Activated T-cell treated with anti-CD3 and anti-CD28 coated beads, Interleukin-2, amount 50 U/mL, for 72 hours (primary cell): Measurements from ENCODE around the gene SPRED3. TPM values are rescaled to one million over a fixed set of nuclear protein-coding genes. Genes with fewer than 3 reads are reported as not detected.
"Not testable (repeated sequence)": the region's sequence is repeated elsewhere in the genome, so short reads cannot be mapped to it uniquely, and the experiment has no call there.

Source experiments
- ATAC-seq, 2 donors: fragments of 150-1000 bp; cut with Tn5 transposase; replicated peaks in 1 of 2; 2 replicates each; pipeline ENCODE4 v1.10.0; 2021; ENCODE audit warnings: moderate library complexity in 2 of 2, mild to moderate bottlenecking in 1 of 2
- DNase-seq, 2 donors: peaks; one replicate each; pipeline ENCODE4 v3.0.0; 2021 to 2022; ENCODE audit warnings: mixed read lengths in 1 of 2
- H3K27ac Mint-ChIP-seq: one replicate; pipeline ENCODE4 v1.8.0; 2022; ENCODE audit warnings: mild to moderate bottlenecking, moderate library complexity, mixed read lengths
- H3K27me3 Mint-ChIP-seq: one replicate; pipeline ENCODE4 v1.8.0; 2022; ENCODE audit warnings: low read depth, mixed read lengths
- H3K36me3 Mint-ChIP-seq, 2 donors: one replicate each; pipeline ENCODE4 v1.8.0; 2022; ENCODE audit warnings: mixed read lengths in 2 of 2, mild to moderate bottlenecking in 1 of 2; ENCODE audit not compliant: insufficient read depth in 2 of 2
- H3K4me1 Mint-ChIP-seq: one replicate; pipeline ENCODE4 v1.8.0; 2022; ENCODE audit warnings: low read depth, mixed read lengths
- H3K4me3 Mint-ChIP-seq, 2 donors: one replicate each; pipeline ENCODE4 v1.8.0; 2022; ENCODE audit warnings: mild to moderate bottlenecking in 2 of 2, mixed read lengths in 2 of 2, moderate library complexity in 2 of 2
- H3K9me3 Mint-ChIP-seq, 2 donors: one replicate each; pipeline ENCODE4 v1.8.0; 2022; ENCODE audit warnings: mixed read lengths in 2 of 2
- total RNA-seq, 2 donors: library from RNA; stranded (reverse); gene quantifications; one replicate each; pipeline ENCODE4 v1.2.3, GENCODE V29; 2022

SPRED3 gene, protein sequence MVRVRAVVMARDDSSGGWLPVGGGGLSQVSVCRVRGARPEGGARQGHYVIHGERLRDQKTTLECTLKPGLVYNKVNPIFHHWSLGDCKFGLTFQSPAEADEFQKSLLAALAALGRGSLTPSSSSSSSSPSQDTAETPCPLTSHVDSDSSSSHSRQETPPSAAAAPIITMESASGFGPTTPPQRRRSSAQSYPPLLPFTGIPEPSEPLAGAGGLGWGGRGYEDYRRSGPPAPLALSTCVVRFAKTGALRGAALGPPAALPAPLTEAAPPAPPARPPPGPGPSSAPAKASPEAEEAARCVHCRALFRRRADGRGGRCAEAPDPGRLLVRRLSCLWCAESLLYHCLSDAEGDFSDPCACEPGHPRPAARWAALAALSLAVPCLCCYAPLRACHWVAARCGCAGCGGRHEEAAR
- 1 to 10 TPM; 1.7 to 4.2 TPM for total RNA-seq

DNA sequence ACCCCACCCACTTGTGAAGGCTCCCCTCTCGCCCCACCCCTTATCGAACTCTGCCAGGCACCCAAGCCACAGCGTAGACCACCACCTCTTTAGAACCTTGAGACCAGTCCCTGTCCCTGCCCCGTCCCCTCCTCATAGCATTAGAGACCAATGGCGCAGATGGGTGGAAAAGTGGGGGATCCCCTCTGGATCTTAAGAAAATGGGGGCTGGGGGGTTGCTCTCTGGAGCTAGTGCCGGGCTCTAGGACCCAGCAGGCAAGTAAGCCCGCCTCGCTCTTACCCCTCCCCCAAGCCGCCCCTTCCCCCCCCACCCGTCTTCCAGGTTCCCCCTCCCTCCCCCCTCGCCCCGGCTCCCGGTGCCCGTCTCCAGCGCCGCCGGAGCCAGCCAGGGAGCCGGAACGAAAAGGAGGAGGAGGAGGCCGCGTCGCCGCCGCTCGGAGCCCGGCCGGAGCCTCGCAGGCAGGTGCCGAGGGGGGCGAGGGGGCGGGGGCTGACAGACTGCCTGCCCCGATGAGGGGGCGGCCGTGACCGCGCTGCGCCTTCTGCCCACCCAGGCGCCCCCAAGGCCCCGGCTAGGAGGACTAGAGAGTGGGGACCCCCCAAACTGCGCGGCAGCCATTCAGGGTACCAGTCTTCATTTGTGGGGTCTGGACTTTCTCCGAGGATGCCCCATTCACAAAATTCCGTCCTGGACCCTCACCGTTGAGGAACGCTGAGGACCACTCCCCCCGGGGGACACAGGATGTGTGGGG is at the start of gene SPRED3:
SPRED3 (plus strand) TSS at position 349 of the 752 bp plus-strand sequence. CDS start 1,606 bp downstream, outside the sequence.
- Mint-ChIP-seq H3K27me3 (peaks cover 21% of the 10 kb centered on the region), H3K4me3 (peak within 1 kb of the TSS; percentile 96 to 98), H3K9me3 (no peaks in the 10 kb centered on the region), H3K27ac (peak within 1 kb of the TSS; percentile 88), H3K4me1 (peaks cover 23% of the 10 kb centered on the region), H3K36me3 (peaks cover 0 to 6% of the 10 kb centered on the region in 2 donors)
- no peak for DNase-seq
- ATAC-seq = peak in 1 of 2 donors; percentile 3

DNA sequence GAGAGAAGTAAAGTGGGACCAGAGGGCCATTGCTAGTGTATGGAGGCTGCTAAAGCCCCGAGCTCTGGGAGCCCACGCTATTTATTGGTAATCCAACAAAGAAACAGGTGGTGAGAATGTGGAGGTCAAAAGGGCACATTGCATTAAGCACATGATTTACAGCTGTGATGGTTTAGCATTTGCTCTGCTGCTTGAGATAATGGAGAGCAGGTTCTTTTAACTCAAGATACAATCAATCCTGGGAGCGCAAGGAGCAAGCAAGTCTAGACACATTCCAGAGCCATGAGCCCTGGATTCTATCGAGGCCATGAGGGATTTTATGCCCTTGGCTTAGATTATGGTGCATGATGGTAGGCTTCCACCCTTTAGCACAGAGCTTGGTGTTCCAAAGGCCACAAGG is 49.5 kb upstream of the SPRED3 start:
- Mint-ChIP-seq H3K4me1 (peaks cover 12% of the 10 kb centered on the region), H3K4me3 (peak overlapping the region in 1 of 2 donors; percentile 20)
- H3K9me3 Mint-ChIP-seq, H3K36me3 Mint-ChIP-seq, H3K27ac Mint-ChIP-seq, H3K27me3 Mint-ChIP-seq, ATAC-seq, DNase-seq: not testable (repeated sequence)

DNA sequence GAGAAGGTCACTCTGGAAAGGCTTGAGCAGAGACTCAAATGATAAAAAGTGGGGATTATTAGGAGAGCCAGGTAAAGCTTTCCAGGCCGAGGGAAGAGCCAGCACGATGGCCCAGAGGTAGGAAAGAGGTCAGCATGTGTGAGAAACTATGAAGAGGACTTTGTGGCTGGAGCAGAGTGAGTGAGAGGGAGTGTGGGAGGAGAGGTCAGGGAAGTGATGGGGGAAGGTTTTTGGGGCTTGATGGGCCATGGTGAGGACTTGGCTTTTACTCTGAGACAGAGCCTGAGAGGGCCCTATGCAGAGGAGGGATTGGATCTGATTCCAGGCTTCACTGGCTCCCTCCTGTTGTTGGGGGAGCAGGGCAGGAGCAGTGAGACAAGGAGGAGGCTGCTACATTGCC is 47.6 kb upstream of the SPRED3 start:
- peaks cover 12% of the 10 kb centered on the region for H3K4me1 Mint-ChIP-seq
- no peak for ATAC-seq
- no peak overlapping the region for H3K27ac Mint-ChIP-seq
- no peaks in the 10 kb centered on the region for H3K9me3 Mint-ChIP-seq
- no peak for DNase-seq
- H3K4me3 Mint-ChIP-seq = no peak overlapping the region
- H3K27me3 Mint-ChIP-seq = no peaks in the 10 kb centered on the region
- peaks cover 0 to 1% of the 10 kb centered on the region in 2 donors for H3K36me3 Mint-ChIP-seq

DNA sequence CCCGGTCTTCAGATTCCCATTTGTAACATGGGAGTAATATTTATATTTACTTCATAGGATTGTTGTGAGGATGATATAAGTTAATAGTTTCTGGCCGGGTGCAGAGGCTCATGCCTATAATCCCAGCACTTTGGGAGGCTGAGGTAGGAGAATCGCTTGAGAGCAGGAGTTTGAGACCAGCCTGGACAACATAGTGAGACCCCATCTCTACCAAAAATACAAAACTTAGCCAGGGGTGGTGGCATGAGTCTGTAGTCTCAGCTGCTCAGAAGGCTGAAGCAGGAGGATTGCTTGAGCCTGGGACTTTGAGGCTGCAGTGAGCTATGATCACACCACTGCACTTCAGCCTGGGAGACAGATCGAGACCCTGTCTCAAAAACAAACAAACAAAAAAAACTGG is 41.7 kb upstream of the SPRED3 start:
- Mint-ChIP-seq H3K27ac (no peak overlapping the region), H3K4me1 (no peaks in the 10 kb centered on the region), H3K9me3 (no peaks in the 10 kb centered on the region), H3K36me3 (no peaks in the 10 kb centered on the region), H3K4me3 (no peak overlapping the region), H3K27me3 (no peaks in the 10 kb centered on the region)
- ATAC-seq (no peak), DNase-seq (no peak)

DNA sequence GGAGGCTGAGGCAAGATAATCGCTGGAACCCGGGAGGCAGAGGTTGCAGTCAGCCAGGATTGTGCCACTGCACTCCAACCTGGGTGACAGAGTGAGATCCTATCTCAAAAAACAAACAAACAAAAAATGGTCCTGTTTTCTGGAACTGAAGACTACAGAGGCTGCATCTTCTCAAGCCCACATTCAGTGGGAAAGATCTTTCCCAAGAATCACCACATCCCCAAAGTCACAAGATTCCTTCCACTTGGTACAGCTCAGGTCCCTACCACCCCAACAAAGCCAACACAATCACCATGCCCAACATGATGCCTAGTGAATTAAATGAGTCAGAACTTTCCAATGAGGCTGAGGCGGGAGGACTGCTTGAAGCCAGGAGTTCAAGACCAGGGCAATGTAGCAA is 37.6 kb upstream of the SPRED3 start:
- no peak overlapping the region for H3K4me3 Mint-ChIP-seq
- H3K36me3 Mint-ChIP-seq = no peaks in the 10 kb centered on the region

DNA sequence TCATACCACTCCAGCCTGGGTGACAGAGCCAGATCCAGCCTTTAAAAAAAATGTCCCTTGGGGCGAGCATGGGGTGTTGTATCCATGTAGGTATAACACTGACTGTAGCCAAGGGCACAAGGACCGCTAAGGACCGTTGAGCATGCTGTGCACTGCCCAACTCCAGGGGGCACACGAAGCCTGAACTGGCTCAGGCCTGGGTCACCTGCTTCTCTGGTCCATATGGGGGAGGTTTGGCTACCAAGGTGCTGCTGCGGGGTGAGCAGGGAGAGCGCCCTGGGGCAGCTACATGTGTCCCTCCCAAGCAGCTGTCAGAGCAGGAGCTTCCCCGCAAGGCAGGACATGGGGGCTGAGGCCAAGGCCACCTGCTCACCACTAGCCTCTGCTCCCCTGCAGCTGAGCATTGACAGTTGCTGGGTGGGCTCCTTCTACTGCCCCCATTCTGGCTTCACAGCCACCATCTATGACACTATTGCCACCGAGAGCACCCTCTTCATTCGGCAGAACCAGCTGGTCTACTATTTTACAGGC is 36.6 kb upstream of the SPRED3 start:
- no peaks in the 10 kb centered on the region for H3K36me3 Mint-ChIP-seq
- ATAC-seq (no peak), DNase-seq (no peak)
- no peaks in the 10 kb centered on the region for H3K9me3 Mint-ChIP-seq
- H3K27ac Mint-ChIP-seq = no peak overlapping the region
- H3K4me3 Mint-ChIP-seq = no peak overlapping the region
- H3K4me1 Mint-ChIP-seq = no peaks in the 10 kb centered on the region
- H3K27me3 Mint-ChIP-seq = peaks cover 6% of the 10 kb centered on the region

More for the DNA sequence above, 37.6 kb upstream of the SPRED3 start:
- ATAC-seq (no peak), DNase-seq (no peak)
- no peak overlapping the region for H3K27ac Mint-ChIP-seq
- no peaks in the 10 kb centered on the region for H3K4me1 Mint-ChIP-seq
- peaks cover 6% of the 10 kb centered on the region for H3K27me3 Mint-ChIP-seq
- H3K9me3 Mint-ChIP-seq = no peaks in the 10 kb centered on the region

DNA sequence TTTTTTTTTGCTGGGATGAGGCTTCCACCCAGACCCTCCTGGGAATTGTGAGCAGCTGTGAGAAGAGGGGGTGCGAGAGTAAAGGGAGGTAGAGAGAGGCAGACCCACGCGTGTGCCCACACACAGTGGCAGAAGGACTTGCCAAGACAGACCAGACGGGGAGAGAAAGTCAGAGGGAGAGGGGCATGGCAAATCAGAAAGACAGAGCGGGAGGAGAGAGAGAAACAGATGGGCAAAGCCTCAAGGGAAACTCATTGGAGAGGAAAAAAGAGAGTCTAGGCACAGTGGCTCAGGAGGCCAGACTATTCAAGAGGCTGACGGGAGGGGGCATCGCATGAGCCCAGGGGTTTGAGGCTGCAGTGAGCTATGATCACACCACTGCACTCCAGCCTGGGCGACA is 35.9 kb upstream of the SPRED3 start:
- DNase-seq (no peak), ATAC-seq (no peak)
- no peaks in the 10 kb centered on the region for H3K9me3 Mint-ChIP-seq
- no peak overlapping the region for H3K4me3 Mint-ChIP-seq
- no peaks in the 10 kb centered on the region for H3K36me3 Mint-ChIP-seq
- no peaks in the 10 kb centered on the region for H3K4me1 Mint-ChIP-seq
- H3K27ac Mint-ChIP-seq = no peak overlapping the region
- H3K27me3 Mint-ChIP-seq = peaks cover 6% of the 10 kb centered on the region

DNA sequence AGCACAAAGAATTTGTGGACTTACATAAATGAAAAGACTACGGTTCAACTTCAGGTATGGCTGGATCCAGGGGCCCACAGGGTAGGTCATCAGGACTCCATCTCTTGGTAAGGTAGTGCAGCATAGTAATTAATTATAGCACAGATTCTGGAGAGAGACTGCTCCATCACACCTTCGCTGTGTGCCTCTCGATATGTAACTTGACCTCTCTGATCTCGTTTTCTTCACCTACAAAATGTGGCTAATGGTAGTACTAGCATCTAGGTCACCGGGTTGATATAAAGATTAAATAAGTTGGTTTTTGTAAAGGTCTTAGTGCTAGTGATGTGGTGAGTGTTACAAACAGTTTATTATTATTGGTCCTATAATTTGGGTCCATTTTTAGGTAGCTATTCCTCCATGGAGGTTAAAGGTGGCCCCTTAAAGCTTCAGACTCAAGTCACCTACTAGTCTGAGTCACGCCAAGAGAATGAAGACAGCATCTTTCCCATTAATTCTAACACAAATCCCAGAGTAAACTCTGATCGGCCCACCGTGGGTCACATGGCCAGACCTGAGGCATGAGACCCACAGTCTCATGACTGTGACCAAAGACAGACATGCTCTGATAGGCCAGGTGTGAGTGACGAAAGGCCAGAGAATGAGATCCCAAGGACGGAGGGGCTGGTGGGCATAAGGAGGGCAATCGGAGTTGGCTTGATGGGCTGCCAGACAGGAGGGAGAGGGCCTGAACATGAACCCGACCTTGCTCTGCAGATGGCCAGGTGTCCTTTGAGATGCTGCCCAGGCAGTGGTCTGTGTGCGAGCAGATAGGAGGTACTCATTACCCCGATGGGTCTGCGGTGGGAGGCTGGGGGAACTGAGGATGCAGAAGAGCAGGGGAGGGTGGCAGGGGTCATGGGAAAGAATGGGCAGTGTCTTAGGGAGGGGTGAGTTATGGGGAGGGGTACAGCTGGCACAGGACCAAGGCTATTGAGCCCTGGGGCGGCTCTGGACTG is 32.5 kb upstream of the SPRED3 start:
- Mint-ChIP-seq H3K9me3 (no peaks in the 10 kb centered on the region), H3K27me3 (peaks cover 22% of the 10 kb centered on the region), H3K36me3 (no peaks in the 10 kb centered on the region), H3K27ac (no peak overlapping the region), H3K4me3 (no peak overlapping the region), H3K4me1 (peaks cover 5% of the 10 kb centered on the region)
- DNase-seq = no peak
- ATAC-seq = no peak

DNA sequence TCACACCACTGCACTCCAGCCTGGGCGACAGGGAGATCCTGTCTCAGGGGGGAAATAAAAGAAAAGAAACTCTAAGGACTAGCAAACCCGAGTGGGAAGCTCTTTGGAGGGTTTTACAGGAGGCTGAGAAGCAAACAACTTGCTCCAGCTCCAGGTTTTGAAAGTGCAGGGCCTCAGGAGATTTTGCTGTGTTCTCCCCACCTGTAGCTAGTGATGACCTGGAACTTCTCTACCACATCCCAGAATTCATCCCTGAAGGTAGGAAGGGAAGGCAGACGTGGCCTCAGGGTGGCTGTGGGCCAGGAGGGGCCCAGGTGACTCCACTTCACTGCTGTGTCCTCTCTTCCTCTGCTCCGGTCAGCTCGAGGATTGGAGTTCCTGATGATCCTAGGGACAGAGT is 30.4 kb upstream of the SPRED3 start:
- no peak for DNase-seq
- H3K4me3 Mint-ChIP-seq = no peak overlapping the region
- no peak overlapping the region for H3K27ac Mint-ChIP-seq
- H3K36me3 Mint-ChIP-seq = no peaks in the 10 kb centered on the region
- no peak for ATAC-seq
- H3K27me3 Mint-ChIP-seq = peaks cover 29% of the 10 kb centered on the region
- peaks cover 22% of the 10 kb centered on the region for H3K4me1 Mint-ChIP-seq
- H3K9me3 Mint-ChIP-seq = no peaks in the 10 kb centered on the region

DNA sequence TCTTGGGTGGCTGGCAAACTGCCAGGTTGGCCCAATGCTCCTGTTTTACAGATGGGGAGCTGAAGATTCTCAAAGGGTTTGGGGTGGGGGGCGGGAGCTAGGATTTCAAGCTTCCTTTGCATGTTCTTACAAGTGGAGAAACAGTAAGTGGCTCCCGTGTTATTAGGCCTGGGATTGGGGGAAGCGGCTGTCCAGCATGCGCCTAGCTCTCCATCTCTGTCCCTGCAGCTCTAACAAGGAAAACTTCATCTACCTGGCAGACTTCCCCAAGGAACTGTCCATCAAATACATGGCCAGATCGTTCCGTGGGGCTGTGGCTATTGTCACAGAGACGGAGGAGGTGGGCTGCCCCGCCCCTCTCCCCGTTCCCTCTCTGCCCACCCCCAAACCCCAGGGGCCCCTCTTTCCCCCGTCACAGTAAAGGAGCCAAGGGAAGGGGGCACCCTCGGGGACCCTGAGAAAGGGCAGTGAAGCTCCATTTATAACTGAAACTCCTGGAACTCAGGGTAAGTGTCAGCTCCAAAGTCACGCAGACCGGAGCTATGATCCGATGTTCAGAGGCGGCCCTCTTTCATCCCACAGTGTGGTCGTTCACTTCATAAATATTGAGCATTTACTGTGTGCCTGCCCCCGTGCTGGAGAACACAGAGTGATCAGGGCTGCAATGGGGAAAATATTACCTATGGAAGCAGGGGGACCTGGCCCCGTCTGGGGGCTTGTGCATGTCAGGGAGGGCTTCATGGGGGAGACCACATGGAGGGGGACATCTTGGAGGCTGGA is 29.1 kb upstream of the SPRED3 start:
- H3K9me3 Mint-ChIP-seq = no peaks in the 10 kb centered on the region
- H3K4me3 Mint-ChIP-seq = no peak overlapping the region
- no peak overlapping the region for H3K27ac Mint-ChIP-seq
- ATAC-seq (no peak), DNase-seq (no peak)
- peaks cover 23% of the 10 kb centered on the region for H3K4me1 Mint-ChIP-seq
- peaks cover 25% of the 10 kb centered on the region for H3K27me3 Mint-ChIP-seq
- H3K36me3 Mint-ChIP-seq = no peaks in the 10 kb centered on the region

DNA sequence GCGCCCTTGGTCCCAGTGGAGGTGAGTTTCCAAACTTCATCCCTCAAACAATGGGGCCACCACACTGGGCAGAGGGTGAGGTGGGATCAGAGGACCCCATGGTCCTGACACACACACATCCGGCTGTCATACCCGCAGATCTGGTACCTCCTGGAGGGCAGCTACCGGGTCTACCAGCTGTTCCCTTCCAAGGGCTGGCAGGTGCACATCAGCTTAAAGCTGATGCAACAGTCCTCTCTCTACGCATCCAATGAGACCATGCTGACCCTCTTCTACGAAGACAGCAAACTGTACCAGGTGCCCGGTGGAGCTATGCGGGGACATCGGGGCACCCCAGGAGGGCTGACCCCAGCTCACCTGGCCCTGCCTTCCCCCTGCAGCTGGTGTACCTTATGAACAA is 28.1 kb upstream of the SPRED3 start:
- peak overlapping the region; percentile 86 to 93 for H3K4me3 Mint-ChIP-seq
- peaks cover 23% of the 10 kb centered on the region for H3K4me1 Mint-ChIP-seq
- ATAC-seq (no peak), DNase-seq (peak in 1 of 2 donors; percentile 26)
- H3K27me3 Mint-ChIP-seq = peaks cover 23% of the 10 kb centered on the region
- H3K36me3 Mint-ChIP-seq = no peaks in the 10 kb centered on the region
- H3K27ac Mint-ChIP-seq = no peak overlapping the region
- H3K9me3 Mint-ChIP-seq = no peaks in the 10 kb centered on the region
